ENCODE measurements around the gene INSYN2A.

INSYN2A gene

DNA sequence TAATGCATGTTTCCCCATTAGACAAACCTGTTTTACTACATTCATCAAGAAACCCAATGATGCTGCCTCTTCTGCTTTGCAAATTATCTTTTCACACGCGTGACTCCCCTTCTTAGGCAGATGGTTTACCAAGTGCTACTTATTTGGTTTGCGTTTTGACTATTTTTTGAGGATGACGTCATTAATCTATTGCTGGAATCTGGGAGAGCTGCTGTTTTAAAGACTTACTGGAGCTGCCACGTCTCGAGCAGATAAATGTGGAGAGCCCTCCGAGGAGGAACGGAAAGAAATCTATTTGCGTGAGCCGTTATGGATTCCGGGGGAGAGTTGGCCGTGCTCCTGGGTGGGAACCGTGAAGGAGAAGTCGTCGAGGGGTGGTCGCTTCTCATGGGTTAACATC lies 19.7 kb downstream of the INSYN2A start:
- no peak for DNase-seq (ENCODE audit: low spot score)
- TF ChIP-seq, protein P1, sequence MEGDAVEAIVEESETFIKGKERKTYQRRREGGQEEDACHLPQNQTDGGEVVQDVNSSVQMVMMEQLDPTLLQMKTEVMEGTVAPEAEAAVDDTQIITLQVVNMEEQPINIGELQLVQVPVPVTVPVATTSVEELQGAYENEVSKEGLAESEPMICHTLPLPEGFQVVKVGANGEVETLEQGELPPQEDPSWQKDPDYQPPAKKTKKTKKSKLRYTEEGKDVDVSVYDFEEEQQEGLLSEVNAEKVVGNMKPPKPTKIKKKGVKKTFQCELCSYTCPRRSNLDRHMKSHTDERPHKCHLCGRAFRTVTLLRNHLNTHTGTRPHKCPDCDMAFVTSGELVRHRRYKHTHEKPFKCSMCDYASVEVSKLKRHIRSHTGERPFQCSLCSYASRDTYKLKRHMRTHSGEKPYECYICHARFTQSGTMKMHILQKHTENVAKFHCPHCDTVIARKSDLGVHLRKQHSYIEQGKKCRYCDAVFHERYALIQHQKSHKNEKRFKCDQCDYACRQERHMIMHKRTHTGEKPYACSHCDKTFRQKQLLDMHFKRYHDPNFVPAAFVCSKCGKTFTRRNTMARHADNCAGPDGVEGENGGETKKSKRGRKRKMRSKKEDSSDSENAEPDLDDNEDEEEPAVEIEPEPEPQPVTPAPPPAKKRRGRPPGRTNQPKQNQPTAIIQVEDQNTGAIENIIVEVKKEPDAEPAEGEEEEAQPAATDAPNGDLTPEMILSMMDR (IDR thresholded peaks at IDR 0.05; ENCODE audit: extremely low read depth, insufficient read depth, missing control alignments), result no peak
- in situ Hi-C loops (cut with MboI; ENCODE audit: low pct_unique_long_range_greater_than_20kb, low sequenced_read_pairs, unreplicated experiment), result no loop called here

DNA sequence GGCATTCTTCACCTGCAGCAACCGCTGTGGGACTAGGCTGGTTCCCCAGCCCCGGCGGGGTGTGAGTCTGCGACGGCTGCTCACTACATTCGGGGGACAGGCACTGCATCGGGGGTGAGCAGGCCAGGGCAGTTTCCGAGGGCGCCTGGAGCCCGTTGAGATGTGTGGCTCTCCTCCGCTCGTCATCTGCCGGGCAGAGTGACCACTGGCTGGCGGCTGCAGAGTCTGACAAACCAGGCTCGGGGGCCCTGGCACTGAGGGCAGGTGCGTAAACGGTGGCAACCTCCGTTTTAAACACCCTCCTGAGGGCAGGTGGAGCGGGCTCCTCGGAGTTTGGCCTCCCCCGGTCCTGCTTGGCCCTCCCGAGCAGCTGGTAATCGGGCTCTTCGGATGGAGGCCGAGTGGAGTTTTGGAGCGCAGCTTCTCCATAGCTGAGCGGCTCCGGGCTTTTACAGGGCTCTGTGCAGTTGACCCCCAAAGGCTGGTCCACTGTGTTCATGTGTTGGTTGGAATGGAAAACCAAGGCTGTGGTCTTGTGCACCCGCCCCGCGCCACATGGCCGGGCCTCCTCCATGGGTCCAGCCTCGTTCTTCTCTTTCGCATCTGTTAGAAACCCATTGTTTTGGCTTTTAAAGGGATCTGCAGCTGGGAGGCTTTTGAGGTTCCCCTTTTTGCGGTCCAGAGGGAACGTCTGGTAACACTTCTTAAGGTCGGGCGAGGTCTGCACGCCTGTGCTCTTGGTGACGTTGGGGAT lies 20.9 kb downstream of the INSYN2A start:
- TF ChIP-seq, protein P1 (IDR thresholded peaks at IDR 0.05; ENCODE audit: extremely low read depth, insufficient read depth, missing control alignments), result no peak
- in situ Hi-C loops (cut with MboI; ENCODE audit: low pct_unique_long_range_greater_than_20kb, low sequenced_read_pairs, unreplicated experiment), result no loop called here
- no peak for DNase-seq (ENCODE audit: low spot score)

DNA sequence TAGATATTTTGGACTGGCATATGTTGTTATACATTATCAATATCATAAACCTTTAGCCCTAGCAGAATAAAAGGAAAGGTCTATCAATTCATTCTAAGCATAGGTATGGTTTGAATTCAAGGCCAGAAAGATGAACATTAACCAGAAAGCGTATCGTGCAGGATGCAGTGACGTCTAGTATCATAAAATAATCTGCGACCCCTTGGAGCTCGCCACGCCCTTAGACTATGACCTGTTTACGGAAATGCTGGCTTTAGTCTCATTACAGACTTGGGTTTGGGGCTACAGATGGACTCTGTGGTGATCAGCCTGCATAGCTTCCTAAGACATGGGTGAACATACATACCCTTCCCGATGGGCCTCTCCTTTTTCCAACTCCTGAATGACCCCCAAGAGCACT lies 21.5 kb downstream of the INSYN2A start:
- DNase-seq (ENCODE audit: low spot score), result no peak
- TF ChIP-seq, protein P1 (IDR thresholded peaks at IDR 0.05; ENCODE audit: extremely low read depth, insufficient read depth, missing control alignments), result no peak
- in situ Hi-C loops (cut with MboI; ENCODE audit: low pct_unique_long_range_greater_than_20kb, low sequenced_read_pairs, unreplicated experiment), result no loop called here

DNA sequence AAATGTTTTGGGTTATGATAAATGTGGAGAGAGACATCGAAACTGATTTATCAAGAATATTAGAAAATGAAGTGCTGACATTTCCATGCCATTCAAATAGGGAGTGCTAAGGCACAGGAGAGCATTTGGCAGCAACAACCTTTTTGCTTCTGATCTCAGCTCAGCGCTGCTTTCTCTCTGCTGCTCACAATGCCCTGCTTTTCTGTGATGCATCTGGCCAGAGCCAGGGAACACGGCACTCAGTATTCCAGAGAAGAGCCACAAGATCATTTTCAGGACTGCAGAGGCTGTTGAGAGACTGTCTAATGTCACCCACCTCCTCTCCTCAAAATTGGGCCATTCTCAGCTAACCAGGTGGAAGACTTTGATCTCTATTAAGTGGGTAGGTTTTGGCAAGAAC lies 28.1 kb downstream of the INSYN2A start:
- DNase-seq (ENCODE audit: low spot score), result no peak
- TF ChIP-seq, protein P1 (IDR thresholded peaks at IDR 0.05; ENCODE audit: extremely low read depth, insufficient read depth, missing control alignments), result no peak
- in situ Hi-C loops (cut with MboI; ENCODE audit: low pct_unique_long_range_greater_than_20kb, low sequenced_read_pairs, unreplicated experiment), result no loop called here

DNA sequence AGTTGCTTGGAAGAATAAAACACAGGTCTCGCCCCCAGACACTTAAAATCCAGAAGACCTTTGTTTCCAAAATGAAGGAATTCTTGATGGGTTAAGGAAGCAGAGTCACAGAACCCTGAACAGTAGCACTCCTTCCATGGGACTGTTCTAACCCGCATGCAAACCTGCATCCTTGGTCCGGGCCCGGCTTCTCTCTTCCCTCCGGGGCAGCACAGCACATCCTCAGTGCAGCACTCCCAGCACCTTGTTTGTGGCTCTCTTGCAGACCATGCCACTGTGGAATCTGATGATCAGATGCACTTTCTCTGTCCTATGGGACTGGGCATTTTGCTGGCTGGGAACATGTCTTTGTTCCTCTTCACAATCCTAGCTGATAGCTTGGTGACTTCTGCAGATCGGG lies 33.5 kb downstream of the INSYN2A start:
- in situ Hi-C loops (cut with MboI; ENCODE audit: low pct_unique_long_range_greater_than_20kb, low sequenced_read_pairs, unreplicated experiment), result no loop called here
- TF ChIP-seq, protein P1 (IDR thresholded peaks at IDR 0.05; ENCODE audit: extremely low read depth, insufficient read depth, missing control alignments), result no peak
- no peak for DNase-seq (ENCODE audit: low spot score)

DNA sequence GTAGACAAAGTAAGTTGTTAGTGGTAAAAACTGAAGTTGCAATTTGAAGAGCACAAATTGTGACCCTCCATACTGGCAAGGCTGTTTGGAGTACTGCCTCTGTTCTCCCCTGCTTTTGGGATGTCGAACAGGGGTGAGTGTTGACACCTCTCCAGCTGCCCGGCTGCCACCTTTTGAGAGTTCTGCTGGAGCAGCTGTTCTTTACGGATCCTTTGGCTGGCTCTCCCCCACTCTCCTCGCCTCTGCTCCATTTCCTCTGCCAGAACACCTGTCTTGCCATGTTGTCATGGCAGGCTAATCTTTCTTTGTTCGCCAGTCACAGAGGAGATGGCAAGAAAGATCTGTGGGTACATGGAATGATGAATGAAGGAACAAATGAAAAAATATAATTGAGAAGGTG lies 34.9 kb downstream of the INSYN2A start:
- TF ChIP-seq, protein P1 (IDR thresholded peaks at IDR 0.05; ENCODE audit: extremely low read depth, insufficient read depth, missing control alignments), result no peak
- no peak for DNase-seq (ENCODE audit: low spot score)
- in situ Hi-C loops (cut with MboI; ENCODE audit: low pct_unique_long_range_greater_than_20kb, low sequenced_read_pairs, unreplicated experiment), result no loop called here

All from GM13977 (cell line).